Uterus (tissue), 2 donors: ENCODE data around the gene CD300H.

Experiments
- CTCF ChIP-seq, 4 experiments: fragments of 200-600 bp in 2 of 4; fragments of 450-650 bp in 2 of 4; sonication (generic) in 2 of 4; IDR thresholded peaks; one replicate each; pipeline ENCODE4 v1.5.1; 2016 to 2019; ENCODE audit warnings: antibody characterized with exemption in 4 of 4, mild to moderate bottlenecking in 2 of 4, moderate library complexity in 1 of 4
- POLR2A ChIP-seq, 2 donors: fragments of 450-650 bp; IDR thresholded peaks; one replicate each; pipeline ENCODE4 v1.6.1; 2016; ENCODE audit warnings: antibody characterized with exemption in 2 of 2, mild to moderate bottlenecking in 1 of 2, moderate library complexity in 1 of 2

GRCh38 chr17:74561586-74561985 lies 5.7 kb downstream of the CD300H start:
- TF ChIP-seq CTCF (IDR thresholded peaks at IDR 0.05) (no peak), POLR2A (IDR thresholded peaks at IDR 0.05) (no peak)
